ENCODE data around the gene PARD3B. TPM values are rescaled to one million over a fixed set of nuclear protein-coding genes. Genes with fewer than 3 reads are reported as not detected.

The PARD3B gene
- total RNA-seq, 4 donors from 2014 or later: 21.8 to 85.6 (median 36.1) TPM

DNA sequence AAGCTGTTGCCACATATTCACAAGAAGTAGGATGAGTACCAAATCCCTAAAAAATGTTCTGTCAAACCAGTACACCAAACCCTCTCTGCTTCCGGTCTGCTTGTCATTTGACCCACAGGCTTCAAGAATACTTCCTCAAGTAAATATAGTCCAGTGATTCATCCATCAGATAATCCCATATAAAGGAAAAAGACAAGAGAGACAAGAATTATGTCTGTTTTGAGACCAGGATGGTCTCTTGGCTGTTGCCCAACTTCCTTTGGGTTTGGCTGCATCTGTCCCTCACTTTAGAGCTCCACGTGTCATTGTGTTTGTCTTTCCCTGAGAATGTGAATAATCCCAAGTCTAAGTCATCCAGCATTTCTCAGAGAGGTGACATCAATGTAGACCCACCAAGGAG lies 1045.5 kb downstream of the PARD3B start:
- Histone ChIP-seq H3K4me1 (no peaks in the 10 kb centered on the region), H3K27ac (no peak overlapping the region), H3K27me3 (no peaks in the 10 kb centered on the region), H3K4me3 (no peak overlapping the region), H3K36me3 (no peaks in the 10 kb centered on the region), H3K9me3 (no peaks in the 10 kb centered on the region)
- intact Hi-C loops (cut with DNase I; ENCODE audit: low total_unique reads): no loop called here
- no peak for DNase-seq
- TF ChIP-seq POLR2A (IDR thresholded peaks at IDR 0.05) (no peak), CTCF (IDR thresholded peaks at IDR 0.05) (no peak)

DNA sequence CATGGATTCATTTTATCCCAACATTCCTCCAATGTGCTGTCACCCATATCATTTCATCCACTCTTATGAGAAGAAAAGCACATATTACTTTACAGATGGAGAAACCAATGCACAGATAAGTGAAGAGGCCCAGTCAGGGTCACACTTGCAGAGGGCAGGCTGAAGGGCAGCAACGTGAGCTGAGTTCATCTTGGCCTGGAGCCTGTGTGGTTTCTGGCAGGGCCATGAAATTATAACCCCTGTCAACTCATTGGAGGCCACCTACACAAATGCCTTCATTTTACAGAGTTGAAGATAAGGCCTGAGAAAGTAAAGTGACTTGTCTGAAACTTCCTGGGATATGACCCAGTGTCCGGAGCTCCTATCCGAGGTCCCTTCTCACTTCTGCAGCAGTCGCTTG lies 1048.6 kb downstream of the PARD3B start:
- Histone ChIP-seq H3K4me3 (no peak overlapping the region), H3K27me3 (no peaks in the 10 kb centered on the region), H3K27ac (no peak overlapping the region), H3K36me3 (no peaks in the 10 kb centered on the region), H3K9me3 (no peaks in the 10 kb centered on the region), H3K4me1 (no peaks in the 10 kb centered on the region)
- no peak for DNase-seq
- TF ChIP-seq POLR2A (IDR thresholded peaks at IDR 0.05): no peak
- TF ChIP-seq CTCF (IDR thresholded peaks at IDR 0.05): no peak
- intact Hi-C loops (cut with DNase I; ENCODE audit: low total_unique reads): no loop called here

DNA sequence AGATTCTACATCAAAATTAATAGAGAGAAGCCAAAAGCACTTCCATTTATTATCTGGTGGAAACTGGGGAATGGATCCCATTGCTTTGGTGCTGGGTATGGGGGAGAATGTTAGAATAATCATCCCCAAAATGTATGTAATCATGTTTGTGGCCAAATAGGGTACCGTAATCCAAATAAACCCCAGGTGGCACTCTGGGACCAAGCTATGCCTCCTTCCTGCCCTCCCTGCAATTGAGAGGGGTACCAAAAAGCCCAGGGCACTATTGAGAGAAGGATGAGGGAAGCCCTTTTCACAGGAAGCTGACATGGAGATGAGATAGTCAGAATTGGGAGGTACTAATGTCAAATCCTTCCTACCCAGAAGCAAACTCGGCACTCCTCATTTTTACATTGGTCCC lies 1051.3 kb downstream of the PARD3B start:
- intact Hi-C loops (cut with DNase I; ENCODE audit: low total_unique reads): no loop called here
- Histone ChIP-seq H3K4me3 (no peak overlapping the region), H3K27me3 (no peaks in the 10 kb centered on the region), H3K4me1 (no peaks in the 10 kb centered on the region), H3K27ac (no peak overlapping the region), H3K9me3 (no peaks in the 10 kb centered on the region), H3K36me3 (no peaks in the 10 kb centered on the region)
- DNase-seq: no peak
- TF ChIP-seq POLR2A (IDR thresholded peaks at IDR 0.05): no peak
- TF ChIP-seq CTCF (IDR thresholded peaks at IDR 0.05): no peak

DNA sequence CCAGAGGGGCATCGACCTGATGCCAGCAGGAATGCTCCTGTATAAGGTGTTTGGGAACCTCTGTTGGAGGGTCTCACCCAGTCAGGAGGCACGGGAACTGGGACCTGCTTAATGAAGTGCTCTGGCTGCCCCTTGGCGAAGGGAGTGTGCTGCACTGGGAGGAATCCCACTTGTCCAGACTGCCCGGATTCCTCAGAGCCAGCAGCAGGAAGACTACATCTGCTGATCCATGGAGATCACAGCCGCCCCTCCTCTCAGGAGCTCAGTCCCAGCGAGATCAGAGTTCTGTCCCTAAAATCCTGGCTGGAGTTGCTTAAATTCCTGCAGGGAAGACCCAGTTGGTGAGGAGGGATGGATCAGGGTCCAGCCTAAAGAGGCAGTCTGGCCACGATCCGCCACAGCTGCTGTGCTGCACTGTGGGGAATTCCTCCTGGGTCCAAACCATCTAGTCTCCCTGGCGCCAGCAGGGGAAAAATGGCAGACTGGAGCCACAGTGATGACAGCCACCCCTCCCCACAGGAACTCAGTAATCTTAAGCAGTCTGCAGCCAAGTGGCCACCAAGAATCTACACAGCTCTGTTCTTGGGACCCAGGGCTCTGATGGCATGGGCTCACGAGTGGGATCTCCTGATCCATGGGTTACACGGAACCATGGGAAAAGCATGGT lies 1060.5 kb downstream of the PARD3B start:
- no peak overlapping the region for H3K4me3 ChIP-seq
- TF ChIP-seq POLR2A (IDR thresholded peaks at IDR 0.05): no peak
- TF ChIP-seq CTCF (IDR thresholded peaks at IDR 0.05): no peak
- peaks cover 0 to 5% of the 10 kb centered on the region in 2 donors for H3K9me3 ChIP-seq
- no peak for DNase-seq
- no peaks in the 10 kb centered on the region for H3K27me3 ChIP-seq
- no peaks in the 10 kb centered on the region for H3K36me3 ChIP-seq
- intact Hi-C loops (cut with DNase I; ENCODE audit: low total_unique reads): no loop called here
- H3K27ac ChIP-seq: no peak overlapping the region
- no peaks in the 10 kb centered on the region for H3K4me1 ChIP-seq

GRCh38 chr2:205607146-205607545 lies 1061.9 kb downstream of the PARD3B start:
- no peak overlapping the region for H3K4me3 ChIP-seq
- peaks cover 0 to 5% of the 10 kb centered on the region in 2 donors for H3K9me3 ChIP-seq
- no peak for TF ChIP-seq CTCF (IDR thresholded peaks at IDR 0.05)
- no peak for TF ChIP-seq POLR2A (IDR thresholded peaks at IDR 0.05)
- no peaks in the 10 kb centered on the region for H3K4me1 ChIP-seq
- intact Hi-C loops (cut with DNase I; ENCODE audit: low total_unique reads): no loop called here
- no peak overlapping the region for H3K27ac ChIP-seq
- no peak for DNase-seq
- no peaks in the 10 kb centered on the region for H3K27me3 ChIP-seq
- no peaks in the 10 kb centered on the region for H3K36me3 ChIP-seq
